Ovary (tissue), 9 donors: Measurements from ENCODE around the gene NAALADL2. TPM values are rescaled to one million over a fixed set of nuclear protein-coding genes. Genes with fewer than 3 reads are reported as not detected.

ENCODE experiments used
- DNase-seq, 5 donors: peaks; one replicate each; pipeline ENCODE4 v3.0.0-alpha.2; 2019 to 2020
- H3K27ac ChIP-seq, 2 donors: fragments of 200-600 bp; one replicate each; pipeline versions ENCODE4 v1.5.1 to v1.8.0; 2019 to 2022
- H3K27me3 ChIP-seq: fragments of 200-600 bp; one replicate; pipeline ENCODE4 v1.8.0; 2022
- H3K36me3 ChIP-seq: fragments of 200-600 bp; sonication (generic); one replicate; pipeline ENCODE4 v1.5.1; 2019
- H3K4me1 ChIP-seq: one replicate; pipeline ENCODE4 v1.8.1; 2013; ENCODE audit warnings: mild to moderate bottlenecking, moderate library complexity; ENCODE audit not compliant: insufficient read depth
- H3K4me3 ChIP-seq: fragments of 200-600 bp; sonication (generic); one replicate; pipeline ENCODE4 v1.5.1; 2017
- H3K9me3 ChIP-seq, 2 donors: fragments of 200-600 bp in 1 of 2; sonication (generic) in 1 of 2; one replicate each; pipeline versions ENCODE4 v1.5.1 to v1.8.1; 2013 to 2019; ENCODE audit warnings: mild to moderate bottlenecking in 1 of 2, moderate library complexity in 1 of 2
- CTCF ChIP-seq, 3 donors: fragments of 450-650 bp in 2 of 3; fragments of 200-600 bp in 1 of 3; IDR thresholded peaks; one replicate each; pipeline versions ENCODE4 v1.5.1 to v1.8.0; 2016 to 2022; ENCODE audit warnings: antibody characterized with exemption in 3 of 3, mild to moderate bottlenecking in 1 of 3
- EP300 ChIP-seq: sonication (generic); formaldehyde crosslinking; IDR thresholded peaks from one replicate; pipeline ENCODE4 v1.6.1; 2017; ENCODE audit warnings: antibody characterized with exemption
- POLR2A ChIP-seq: fragments of 450-650 bp; IDR thresholded peaks from one replicate; pipeline ENCODE4 v1.6.1; 2017; ENCODE audit warnings: antibody characterized with exemption, mild to moderate bottlenecking, moderate library complexity
- WGBS, 3 donors: extraction: QIAGEN DNeasy Blood & Tissue Kit in 1 of 3; methylation state at CpG; one replicate each; pipeline versions ENCODE4 v1.1.5 to v1.1.7; 2013 to 2017; 5-methylcytosine and 5-hydroxymethylcytosine counted together
- intact Hi-C, 4 donors: fragments of 100-400 bp; cut with DNase I; formaldehyde crosslinking; loops; one replicate each; pipeline versions ENCODE4 v1.11.0 to v1.15.1; 2022 to 2023
- polyA plus RNA-seq, 2 donors: library from polyadenylated mRNA; stranded (reverse); fragments of 200-250 nt in 1 of 2; fragments of 350-450 nt in 1 of 2; fragmentation: Illumina TruSeq in 1 of 2; extraction: RNeasy Lipid Tissue Mini Kit (QIAGEN cat#74804) in 1 of 2; gene quantifications; one replicate each; pipeline ENCODE4 v1.2.3, GENCODE V29; 2013 to 2014
- total RNA-seq, 7 donors: library from RNA; depleted of rRNA in 2 of 7; stranded (reverse); fragments of >200 nt in 2 of 7; fragmentation: NEBNext Ultra II Directional in 3 of 7; extraction: Animal tissue kit (Norgen Biotek cat#: 25700) in 3 of 7; gene quantifications; one replicate each; pipeline versions ENCODE4 v1.1.0 to v1.2.4, GENCODE V29; 2016 to 2023
- donor health status: DM: no; HTN: no; CAD: no; lungs with moderate emphysema.
- donor health status: DM: no; HTN: no; CAD: no.
- donor health status: Bipolar disorder and iron deficiency.
- donor health status: DM: yes; HTN: yes; CAD: no.
- donor health status: DM: no; HTN: no; CAD: no.
- donor health status: DM: yes; HTN: yes; CAD: no.

The NAALADL2 gene
- total and polyA plus RNA-seq, 9 donors, result 2.3 to 29.3 (median 15.2) TPM

- Histone ChIP-seq H3K9me3 (no peaks in the 10 kb centered on the region), H3K36me3 (no peaks in the 10 kb centered on the region), H3K27me3 (no peaks in the 10 kb centered on the region), H3K27ac (no peak overlapping the region), H3K4me3 (no peak overlapping the region), H3K4me1 (peaks cover 2% of the 10 kb centered on the region)
- intact Hi-C loops, result no loop called here
- WGBS, 3 donors, result 93% methylated on average over 4 of the region's 4 CpGs
- no peak for DNase-seq
- TF ChIP-seq POLR2A (no peak), EP300 (no peak), CTCF (IDR thresholded peaks at IDR 0.05) (no peak)
Measured at GRCh38 chr3:175273573-175273972, 414.4 kb downstream of the NAALADL2 start.

- intact Hi-C loops, result no loop called here
- WGBS, 3 donors, result 87 to 90% (median 87%) methylated on average over 6 of the region's 6 CpGs
- Histone ChIP-seq H3K4me1 (peaks cover 2% of the 10 kb centered on the region), H3K4me3 (no peak overlapping the region), H3K27me3 (no peaks in the 10 kb centered on the region), H3K9me3 (no peaks in the 10 kb centered on the region), H3K36me3 (no peaks in the 10 kb centered on the region), H3K27ac (no peak overlapping the region)
- DNase-seq, result no peak
- TF ChIP-seq EP300 (no peak), CTCF (IDR thresholded peaks at IDR 0.05) (no peak), POLR2A (no peak)
Measured at GRCh38 chr3:175274056-175274455, 414.9 kb downstream of the NAALADL2 start.

- TF ChIP-seq CTCF (IDR thresholded peaks at IDR 0.05), result no peak
- TF ChIP-seq EP300, result no peak
- no peak for TF ChIP-seq POLR2A
- Histone ChIP-seq H3K4me3 (no peak overlapping the region), H3K27ac (no peak overlapping the region), H3K4me1 (peaks cover 2% of the 10 kb centered on the region), H3K36me3 (no peaks in the 10 kb centered on the region), H3K27me3 (no peaks in the 10 kb centered on the region), H3K9me3 (no peaks in the 10 kb centered on the region)
- no peak for DNase-seq
- intact Hi-C loops, result no loop called here
- 71 to 86% (median 73%) methylated on average over 1 of the region's 1 CpG for WGBS, 3 donors
Measured at GRCh38 chr3:175274474-175275218, 415.5 kb downstream of the NAALADL2 start.

- DNase-seq, result no peak
- no peaks in the 10 kb centered on the region for H3K9me3 ChIP-seq
- no peaks in the 10 kb centered on the region for H3K36me3 ChIP-seq
- intact Hi-C loops, result no loop called here
- no peak overlapping the region for H3K27ac ChIP-seq
- no peaks in the 10 kb centered on the region for H3K27me3 ChIP-seq
- H3K4me3 ChIP-seq, result no peak overlapping the region
- H3K4me1 ChIP-seq, result no peaks in the 10 kb centered on the region
- 76 to 90% (median 90%) methylated on average over 3 of the region's 3 CpGs for WGBS, 3 donors
- TF ChIP-seq POLR2A, result no peak
- TF ChIP-seq EP300, result no peak
- no peak for TF ChIP-seq CTCF (IDR thresholded peaks at IDR 0.05)
Measured at GRCh38 chr3:175278680-175279079, 419.5 kb downstream of the NAALADL2 start.
